COLO668 (cell line): ENCODE measurements around the gene CCDC33.

Experiments used
- DNase-seq: peaks from one replicate; lab custom pipeline; 2025; ENCODE audit not compliant: unreplicated experiment; lab: John Stamatoyannopoulos, UW

Gene CCDC33

GRCh38 chr15:74235962-74236361 lies at the start of gene CCDC33:
TSS of gene CCDC33 (plus strand) at chr15:74236326. CDS start at chr15:74236720, 394 bp downstream.
- DNase-seq, result peak; percentile 94

- DNase-seq, result no peak
These were observed 47.9 kb upstream of the CCDC33 start for GRCh38 chr15:74188216-74188615.

GRCh38 chr15:74191798-74192197 lies 44.3 kb upstream of the CCDC33 start:
- DNase-seq, result no peak

- peak; percentile 23 for DNase-seq
These were observed 43.4 kb upstream of the CCDC33 start for GRCh38 chr15:74192751-74193150.

GRCh38 chr15:74193299-74193718 lies 42.8 kb upstream of the CCDC33 start:
- DNase-seq, result no peak

GRCh38 chr15:74193905-74194304 lies 42.2 kb upstream of the CCDC33 start:
- no peak for DNase-seq

- DNase-seq, result no peak
These were observed 41.3 kb upstream of the CCDC33 start for GRCh38 chr15:74194572-74195559.

GRCh38 chr15:74196175-74196574 lies 40.0 kb upstream of the CCDC33 start:
- peak; percentile 9 for DNase-seq

- no peak for DNase-seq
These were observed 38.8 kb upstream of the CCDC33 start for GRCh38 chr15:74197176-74197965.

- DNase-seq, result no peak
These were observed 36.9 kb upstream of the CCDC33 start for GRCh38 chr15:74199297-74199652.

- DNase-seq, result no peak
These were observed 35.7 kb upstream of the CCDC33 start for GRCh38 chr15:74200412-74200815.

- no peak for DNase-seq
These were observed 35.2 kb upstream of the CCDC33 start for GRCh38 chr15:74200871-74201419.

GRCh38 chr15:74201710-74202420 lies 34.3 kb upstream of the CCDC33 start:
- no peak for DNase-seq

- DNase-seq, result no peak
These were observed 33.4 kb upstream of the CCDC33 start, which contains the start of gene STRA6 for GRCh38 chr15:74202452-74203401. TSS of gene STRA6 (minus strand) at chr15:74202787. CDS start at chr15:74202267, 520 bp downstream.

GRCh38 chr15:74203914-74204431 lies 32.2 kb upstream of the CCDC33 start:
- DNase-seq, result peak; percentile 15

- no peak for DNase-seq
These were observed 30.6 kb upstream of the CCDC33 start for GRCh38 chr15:74205582-74205947.

GRCh38 chr15:74206801-74207281 lies 29.3 kb upstream of the CCDC33 start:
- DNase-seq, result no peak

- peak; percentile 63 for DNase-seq
These were observed 28.3 kb upstream of the CCDC33 start for GRCh38 chr15:74207652-74208440.

GRCh38 chr15:74208496-74208895 lies 27.6 kb upstream of the CCDC33 start:
- DNase-seq, result no peak
